Stimulated activated CD8-positive, alpha-beta memory T cell treated with anti-CD3 and anti-CD28 coated beads, Interleukin-15, amount 100 ng/mL, for 48 hours (primary cell): ENCODE data around the gene NEURL1B.
"Not testable (repeated sequence)": the region's sequence is repeated elsewhere in the genome, so short reads cannot be mapped to it uniquely, and the experiment has no call there.

Experiments used
- DNase-seq, 2 donors: peaks; one replicate each; pipeline ENCODE4 v3.0.0-alpha.2; 2020; ENCODE audit warnings: low read depth in 2 of 2

NEURL1B gene

DNA sequence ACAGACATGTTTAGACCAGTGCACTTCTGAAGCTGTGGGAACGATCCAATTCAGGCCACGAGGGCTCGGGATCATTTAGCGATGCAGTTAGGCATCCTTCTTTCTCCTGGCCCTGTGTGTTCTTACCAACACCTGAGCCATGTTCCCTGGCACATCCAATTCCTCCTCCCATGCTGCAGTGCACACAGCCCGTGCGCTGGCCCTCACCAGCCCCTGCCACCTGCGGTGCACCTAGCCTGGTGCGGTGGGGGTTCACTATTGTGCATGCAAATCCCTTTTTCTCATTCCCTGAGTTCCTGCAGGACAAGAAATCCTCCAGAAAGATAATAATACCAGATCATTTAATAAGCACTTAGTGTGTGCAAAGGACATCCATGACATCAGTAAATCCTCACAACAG is 53.5 kb downstream of the NEURL1B start:
- no peak for DNase-seq

DNA sequence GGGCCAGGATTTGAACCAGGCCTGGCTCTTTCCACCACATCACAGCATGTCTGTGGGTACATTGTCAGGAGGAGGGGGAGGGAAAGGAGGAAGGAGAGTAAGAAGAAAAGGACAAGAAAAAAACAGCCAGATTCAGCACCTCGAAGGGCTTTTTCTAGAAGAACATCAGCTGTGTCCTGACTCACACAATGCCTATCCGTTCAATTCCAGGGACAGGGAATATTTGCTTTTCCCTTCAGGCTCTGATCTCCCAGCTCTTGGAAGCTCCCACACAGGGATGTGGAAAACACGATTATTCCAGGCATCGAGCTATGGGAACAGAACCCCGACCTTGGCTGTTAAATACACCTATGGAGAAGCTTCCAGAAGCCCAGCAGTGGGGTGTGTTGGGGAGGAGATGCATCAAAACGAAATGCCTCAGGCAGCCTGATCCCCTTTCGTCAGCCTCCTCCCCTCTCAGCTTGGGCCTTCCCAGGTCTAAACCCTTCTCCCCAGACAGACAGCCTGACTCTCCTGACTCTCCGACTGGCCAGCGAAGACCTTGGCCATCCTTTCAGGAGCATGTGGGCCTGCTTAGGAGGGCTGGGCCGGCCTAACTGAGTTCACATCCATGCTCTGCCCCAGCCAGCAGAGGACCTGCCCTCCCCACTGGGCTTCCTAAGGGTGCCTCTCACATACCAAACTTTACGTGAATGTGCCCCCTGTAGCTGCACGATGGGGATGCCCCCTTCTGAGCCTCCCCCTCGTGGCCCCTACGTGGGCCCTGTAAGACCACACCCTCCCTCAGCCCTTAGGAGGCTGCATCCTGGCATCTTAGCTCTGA is 54.4 kb downstream of the NEURL1B start:
- no peak for DNase-seq

DNA sequence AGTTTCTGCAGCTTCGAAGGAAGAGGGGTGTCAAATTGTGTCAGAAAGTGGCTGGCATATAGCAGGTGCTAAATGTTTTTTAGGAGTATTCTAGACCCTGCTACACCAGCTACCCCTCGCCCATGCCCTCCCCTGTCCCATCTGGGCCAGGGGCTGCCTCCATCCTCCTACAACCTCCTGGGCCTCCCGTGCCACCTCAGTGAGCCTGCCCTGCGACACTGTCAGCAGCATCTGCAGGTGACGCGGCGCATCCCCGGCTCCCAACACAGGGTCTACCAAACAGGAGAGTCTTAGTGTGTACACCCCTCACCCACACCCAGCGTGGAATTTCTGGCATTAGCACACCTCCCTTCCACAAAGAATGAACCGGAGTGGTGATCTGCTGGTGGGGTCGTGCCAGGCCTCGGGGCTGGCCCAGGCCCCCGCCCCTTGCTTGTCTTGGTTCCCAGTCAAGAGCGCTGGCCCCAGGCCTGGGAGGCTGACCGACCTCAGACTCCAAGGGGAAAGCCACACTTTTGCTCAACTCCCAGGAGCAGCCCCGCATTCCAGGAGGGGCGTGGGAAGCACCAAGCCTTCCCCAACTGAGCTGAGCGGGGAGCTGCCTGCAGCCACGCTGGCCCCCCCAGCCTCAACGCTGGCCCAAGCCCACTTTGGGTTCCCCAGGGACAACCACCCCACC is 55.2 kb downstream of the NEURL1B start:
- no peak for DNase-seq

DNA sequence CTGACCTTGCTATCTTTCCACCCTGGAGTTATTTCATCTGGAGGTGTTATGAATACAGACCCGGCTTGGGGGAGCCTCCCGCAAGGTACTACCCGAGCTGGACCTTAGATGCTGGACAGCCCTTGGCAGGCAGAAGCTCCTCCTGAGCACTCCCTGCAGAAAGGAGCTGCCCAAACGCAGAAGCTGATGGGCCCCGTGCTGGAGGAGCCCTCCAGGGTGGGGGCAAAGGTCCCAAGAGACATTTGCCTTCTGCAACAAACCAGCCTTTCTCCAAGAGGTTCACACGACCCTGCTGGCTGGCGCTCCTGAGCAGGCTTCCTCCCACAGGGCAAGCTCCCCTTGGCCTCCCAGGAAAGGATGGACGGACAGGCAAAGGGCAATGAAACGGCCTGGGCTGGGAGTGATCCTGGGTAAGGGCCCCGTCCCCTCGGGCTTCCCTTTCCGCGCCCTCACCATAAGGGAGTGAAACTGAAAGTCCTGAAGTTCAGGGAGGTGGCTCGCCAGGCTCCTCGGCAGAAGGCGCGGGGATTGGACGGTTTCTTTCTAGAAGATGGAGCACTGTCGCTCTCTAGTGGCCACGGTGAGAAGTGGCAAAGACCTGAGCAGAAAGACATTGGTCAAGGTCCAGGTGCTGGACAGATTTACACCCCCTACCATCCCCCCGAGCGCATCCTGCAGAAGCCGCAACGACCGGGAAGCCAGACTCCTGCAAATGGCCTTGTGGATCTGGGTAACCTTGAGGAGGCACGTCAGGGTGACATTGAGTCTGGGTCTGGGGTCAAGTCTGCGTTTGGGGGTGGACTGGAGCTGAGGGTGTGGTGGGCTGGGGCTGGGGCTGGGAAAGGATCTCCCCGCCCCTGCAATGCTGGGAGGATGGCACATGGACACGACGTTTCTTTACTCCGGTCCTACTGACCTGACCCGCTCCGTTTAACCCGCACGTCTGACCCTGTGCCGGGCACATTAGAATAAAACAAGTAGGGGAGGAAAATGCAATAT is 56.4 kb downstream of the NEURL1B start:
- peak; percentile 55 to 61 for DNase-seq

DNA sequence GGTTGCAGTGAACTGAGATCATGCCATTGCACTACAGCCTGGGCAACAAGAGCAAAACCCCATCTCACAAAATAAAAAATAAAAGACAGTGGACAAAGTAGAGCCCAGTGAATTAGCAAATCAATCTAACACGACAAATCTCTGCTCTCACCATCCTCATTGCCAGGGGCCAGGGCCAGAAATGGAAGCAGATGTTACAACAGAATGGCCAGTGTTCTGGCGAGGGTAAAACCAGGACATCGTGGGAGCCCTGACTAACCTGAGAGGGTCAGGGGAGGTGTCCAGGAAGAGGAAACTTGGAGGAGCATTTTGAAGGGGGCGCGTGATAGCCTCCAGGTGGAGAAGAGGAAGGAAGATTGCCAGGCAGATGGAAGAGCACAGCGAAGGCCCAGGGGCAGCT is 58.4 kb downstream of the NEURL1B start:
- no peak for DNase-seq

DNA sequence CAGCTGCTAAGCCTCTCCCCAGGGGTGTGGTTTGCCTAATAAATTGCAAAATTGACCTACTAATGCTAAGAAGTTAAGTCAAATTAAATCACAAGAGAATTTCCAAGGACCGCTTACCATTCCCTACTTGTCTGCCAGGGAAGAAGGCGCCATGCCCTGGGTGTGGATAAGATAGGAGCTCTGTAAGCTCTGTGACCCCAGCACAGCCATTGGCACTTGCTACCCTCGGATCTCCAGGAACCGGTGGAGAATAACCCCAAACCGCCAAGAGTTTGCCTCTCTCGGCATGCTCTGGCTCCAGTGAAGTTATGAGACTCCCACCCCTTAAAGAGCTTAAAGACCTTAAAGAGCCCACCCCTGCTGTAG is 58.9 kb downstream of the NEURL1B start:
- no peak for DNase-seq

DNA sequence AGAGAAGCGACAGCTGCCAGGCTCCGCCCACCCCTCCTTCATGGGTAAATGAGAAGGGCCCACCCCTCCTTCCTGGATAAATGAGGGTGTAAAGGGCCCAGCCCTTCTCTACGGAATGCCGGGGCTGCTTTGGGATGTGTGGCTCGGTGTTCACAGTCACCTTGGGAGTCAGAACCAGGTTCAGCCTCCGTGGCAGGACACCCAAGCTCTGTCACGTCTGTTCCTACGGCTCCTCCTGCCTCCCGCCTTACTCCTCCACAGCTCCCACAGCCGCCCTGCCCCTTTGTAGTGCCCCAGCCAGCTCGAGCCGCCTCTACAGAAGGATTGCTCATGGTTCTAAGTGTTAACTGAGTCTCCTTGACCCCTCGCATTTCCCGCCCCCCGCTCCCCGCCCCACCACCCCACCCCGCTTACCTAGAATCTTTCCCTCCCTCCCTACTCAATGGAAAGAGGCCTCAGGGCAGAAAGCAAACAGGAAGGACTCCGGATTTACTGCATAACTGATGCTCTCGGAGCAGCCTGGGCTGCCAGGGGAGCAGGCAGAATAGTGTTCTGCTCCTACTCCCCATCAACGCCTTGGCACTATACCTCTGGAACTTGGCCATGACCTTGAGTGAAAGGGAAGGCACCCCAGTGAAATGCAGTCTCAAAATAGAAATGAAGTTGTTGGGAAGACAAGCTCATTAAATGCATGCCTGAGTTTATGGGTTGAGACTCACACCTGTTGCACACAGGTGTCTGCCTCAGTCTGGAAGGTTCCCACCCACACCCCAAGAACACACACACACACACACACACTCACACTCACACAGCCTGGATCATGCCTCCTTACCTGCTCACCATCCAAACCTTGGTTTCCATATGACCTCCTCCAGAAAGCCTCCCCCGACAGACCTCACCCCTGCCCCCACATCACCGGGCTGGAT is 59.6 kb downstream of the NEURL1B start:
- DNase-seq, result no peak

DNA sequence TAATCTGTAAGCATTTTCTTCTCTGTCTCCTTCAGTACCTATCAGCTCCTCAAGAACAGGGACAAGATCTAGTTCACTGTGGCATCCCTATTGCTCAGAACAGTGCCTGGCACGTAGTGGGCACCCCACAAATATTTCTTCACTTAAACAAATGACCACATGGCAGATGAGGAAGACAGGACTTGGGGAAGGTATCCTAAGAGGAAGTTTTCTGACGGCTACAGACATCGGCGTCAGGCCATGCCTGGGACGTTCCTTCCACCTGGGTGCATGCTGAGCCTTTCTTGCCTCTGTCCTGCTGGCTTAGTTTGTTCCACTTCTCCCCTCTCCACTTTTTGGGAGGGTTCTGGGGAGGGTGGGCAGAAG is 60.2 kb downstream of the NEURL1B start:
- no peak for DNase-seq

DNA sequence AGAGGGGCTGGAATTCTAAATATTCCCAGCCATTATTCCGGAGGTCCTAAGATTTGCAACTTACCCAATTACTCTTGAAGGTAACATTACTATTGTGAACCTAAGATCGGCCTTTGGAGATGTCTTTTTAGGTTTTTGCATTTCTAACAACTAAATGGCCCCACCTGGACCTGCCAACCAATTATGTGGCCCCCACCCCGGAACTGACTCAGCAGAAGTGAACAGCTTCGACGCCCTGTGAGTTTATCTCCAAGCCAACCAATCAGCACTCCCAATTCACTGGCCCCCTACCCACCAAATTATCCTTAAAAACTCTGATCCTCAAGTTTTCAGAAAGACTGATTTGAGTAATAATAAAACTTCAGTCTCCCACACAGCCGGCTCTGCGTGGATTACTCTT is 62.9 kb downstream of the NEURL1B start:
- DNase-seq, result no peak

DNA sequence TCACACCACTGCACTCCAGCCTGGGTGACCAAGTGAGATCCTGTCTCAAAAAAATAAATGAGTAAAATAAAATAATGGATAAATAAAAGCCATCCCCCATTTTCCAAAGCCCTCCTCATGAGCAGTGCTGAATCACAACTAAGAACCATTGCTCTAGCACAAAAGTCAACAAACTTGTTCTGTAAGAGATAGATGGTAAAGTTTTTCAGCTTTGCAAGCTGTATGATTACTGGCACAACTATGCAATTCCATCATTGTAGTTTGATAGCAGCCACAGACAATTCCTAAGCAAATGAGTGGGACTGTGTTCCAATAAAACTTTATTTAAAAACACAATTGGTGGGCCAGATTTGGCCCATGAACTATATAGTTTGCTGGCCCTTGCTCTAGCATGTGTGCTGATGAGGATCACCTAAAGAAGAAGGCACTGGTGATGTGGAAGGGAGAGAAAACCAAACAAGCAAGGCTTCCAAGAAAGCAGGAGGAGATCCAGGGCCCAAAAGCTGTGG is 64.6 kb downstream of the NEURL1B start:
- DNase-seq, result no peak

DNA sequence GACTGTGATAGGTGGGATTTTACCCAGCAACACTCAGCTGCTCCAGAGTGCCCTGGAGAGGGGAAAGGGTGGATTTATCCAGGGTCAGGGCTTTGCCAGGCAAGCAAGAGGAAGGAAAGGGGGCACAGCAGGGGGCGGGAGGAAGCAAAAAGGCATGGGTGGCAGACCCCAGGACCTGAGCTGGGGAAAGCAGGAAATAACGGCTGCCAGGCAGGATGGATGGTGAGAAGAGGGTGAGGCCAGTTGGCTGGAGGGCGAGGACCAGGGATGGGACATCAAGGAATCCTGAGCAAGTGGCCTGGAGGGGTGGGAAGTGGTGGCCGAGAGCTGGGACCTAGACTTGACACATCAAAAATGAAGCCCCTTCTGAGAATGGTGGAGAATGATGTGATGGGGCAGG is 65.7 kb downstream of the NEURL1B start:
- DNase-seq, result no peak

DNA sequence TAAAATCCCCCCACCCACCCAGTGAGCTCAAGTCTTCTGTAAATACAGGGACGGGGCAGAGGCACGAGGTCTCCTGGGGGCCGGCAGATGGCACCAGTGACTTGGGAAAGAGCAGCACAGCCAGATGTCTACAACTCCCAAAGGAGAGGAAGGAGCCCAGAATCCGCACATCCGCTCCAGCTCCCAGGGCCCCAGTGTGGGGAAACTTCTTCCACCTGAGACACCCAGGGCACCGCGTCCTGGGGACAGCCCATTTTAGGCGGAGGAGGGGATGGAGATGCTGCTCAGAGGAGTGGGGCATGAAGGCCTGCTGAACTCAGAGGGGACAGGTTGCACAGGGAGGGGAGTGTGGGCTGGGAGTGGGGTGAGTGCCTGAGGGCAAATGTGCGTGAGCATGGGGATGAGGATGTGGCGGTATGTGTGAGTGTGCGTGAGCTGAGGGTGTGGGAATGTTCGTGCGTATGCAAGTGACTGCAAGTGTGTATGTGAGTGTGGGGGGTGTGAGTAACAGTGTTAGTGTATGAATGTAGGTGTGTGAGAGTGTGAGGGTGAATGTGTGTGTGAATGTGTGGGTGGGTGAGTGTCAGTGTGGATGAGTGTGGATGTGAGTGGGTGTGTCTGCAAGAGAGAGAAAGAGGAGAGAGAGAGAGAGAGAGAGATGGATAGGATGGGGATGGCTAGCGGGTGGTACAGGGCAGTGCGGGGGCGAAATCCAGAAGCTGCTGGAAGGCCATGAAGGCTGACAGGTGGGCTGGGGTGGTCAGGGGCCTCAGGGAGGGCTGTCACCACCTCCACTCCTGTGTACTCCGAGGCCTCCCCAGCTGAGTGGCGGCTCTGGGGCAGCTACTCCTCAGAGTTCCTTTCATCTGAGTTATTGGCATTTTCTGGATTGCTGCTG is 66.5 kb downstream of the NEURL1B start:
- no peak for DNase-seq

DNA sequence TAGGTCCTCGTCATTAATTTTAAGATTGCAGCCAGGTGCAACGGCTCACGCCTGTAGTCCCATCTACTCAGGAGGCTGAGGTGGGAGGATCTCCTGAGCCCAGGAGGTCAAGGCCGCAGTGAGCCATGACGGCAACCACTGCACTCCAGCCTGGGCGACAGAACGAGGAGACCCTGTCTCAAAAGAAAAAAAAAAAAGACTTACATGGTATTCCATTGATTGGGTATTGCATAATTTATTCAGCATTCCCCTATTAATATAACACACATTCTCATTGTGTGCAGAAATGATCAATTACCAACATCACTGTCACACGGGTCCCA is 67.1 kb downstream of the NEURL1B start:
- no peak for DNase-seq

DNA sequence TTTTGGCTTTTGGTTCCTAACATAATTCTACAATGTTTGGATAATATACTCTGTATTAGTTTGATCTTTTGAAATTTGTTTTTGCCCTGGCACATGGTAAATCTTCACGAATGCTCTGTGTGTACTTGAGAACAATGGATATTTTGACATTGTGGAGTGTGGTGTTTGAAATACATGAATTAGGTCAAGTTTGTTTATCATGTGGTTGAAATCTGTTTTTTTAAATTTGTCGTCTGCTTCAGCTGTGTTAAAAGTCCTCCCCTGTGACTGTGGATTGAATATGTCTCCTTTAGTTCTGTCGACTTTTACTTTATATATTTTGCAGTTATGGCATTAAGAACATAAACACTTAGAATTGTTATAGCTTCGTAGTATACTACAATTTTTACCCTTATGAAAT is 69.6 kb downstream of the NEURL1B start:
- DNase-seq, result no peak

DNA sequence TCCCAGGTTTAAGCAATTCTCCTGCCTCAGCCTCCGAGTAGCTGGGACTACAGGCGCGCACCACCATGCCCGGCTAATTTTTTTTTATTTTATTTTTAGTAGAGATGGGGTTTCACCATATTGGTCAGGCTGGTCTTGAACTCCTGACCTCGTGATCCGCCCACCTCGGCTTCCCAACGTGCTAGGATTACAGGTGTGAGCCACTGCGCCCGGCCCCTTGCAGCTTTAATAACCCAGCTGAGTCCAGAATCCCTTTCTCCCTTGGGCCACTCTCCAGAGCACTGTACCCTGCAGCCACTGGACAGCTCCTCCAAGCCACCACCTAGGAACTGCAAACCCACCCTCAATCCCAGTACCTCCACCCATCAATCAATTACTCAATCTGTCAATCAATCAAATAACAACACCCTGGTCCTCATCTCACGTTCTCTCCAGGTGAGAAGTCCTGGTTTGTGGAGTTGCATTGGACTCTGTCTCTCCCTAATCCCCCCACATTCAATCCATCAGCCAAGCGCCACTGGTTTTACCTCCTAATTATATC is 70.3 kb downstream of the NEURL1B start:
- DNase-seq, result not testable (repeated sequence)

DNA sequence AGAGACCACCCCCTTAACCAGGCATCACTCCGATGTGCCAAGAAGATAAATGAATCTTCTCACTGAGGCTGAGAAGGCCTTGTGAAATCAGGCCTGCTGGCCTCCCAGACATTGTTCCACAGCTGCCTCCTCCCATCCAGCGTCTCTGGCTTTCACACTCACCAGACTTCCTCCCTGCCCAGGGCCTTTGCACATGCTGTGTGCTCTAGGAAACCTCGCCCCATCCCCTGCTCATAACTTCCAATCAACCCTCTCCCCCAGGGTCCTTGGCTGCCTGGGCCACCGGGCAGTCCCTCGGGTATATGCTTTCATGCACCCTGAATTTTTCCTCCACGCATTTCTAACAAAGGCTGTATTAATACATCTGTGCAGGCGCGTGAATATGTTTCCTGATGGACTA is 71.5 kb downstream of the NEURL1B start:
- no peak for DNase-seq

DNA sequence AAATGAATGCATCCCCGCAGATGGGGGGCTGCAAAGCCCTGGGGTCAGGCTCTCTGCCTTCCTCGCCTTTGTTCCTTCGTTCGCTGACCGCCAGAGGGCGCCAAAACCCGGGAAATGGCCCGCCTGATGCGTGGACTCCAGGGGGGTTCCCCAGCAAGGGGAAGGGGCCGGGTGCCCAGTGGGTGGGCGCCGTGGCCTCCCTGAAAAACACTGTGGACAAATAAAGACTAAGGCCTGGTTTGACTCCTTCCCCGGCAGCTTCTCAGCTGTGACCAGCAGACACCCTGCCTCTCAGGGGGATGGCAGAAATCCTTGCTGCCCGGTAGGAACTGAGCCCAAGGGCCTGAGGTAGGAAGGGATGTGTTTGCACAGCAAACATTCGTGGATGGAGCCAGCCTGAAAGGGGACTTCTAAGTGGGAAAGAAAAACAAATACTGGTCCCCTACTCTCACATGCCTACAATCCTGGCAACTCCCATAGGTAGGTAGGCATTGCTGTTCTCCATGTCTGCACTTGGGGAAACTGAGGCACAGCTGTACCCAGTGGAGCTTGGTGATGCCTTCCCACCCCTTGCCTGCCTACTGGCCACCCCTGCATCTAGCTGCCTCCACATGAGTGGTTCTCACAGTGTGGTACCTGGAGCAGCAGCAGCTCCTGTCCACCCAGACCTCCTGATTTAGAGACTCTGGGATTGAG is 72.2 kb downstream of the NEURL1B start:
- peak; percentile 33 to 39 for DNase-seq

DNA sequence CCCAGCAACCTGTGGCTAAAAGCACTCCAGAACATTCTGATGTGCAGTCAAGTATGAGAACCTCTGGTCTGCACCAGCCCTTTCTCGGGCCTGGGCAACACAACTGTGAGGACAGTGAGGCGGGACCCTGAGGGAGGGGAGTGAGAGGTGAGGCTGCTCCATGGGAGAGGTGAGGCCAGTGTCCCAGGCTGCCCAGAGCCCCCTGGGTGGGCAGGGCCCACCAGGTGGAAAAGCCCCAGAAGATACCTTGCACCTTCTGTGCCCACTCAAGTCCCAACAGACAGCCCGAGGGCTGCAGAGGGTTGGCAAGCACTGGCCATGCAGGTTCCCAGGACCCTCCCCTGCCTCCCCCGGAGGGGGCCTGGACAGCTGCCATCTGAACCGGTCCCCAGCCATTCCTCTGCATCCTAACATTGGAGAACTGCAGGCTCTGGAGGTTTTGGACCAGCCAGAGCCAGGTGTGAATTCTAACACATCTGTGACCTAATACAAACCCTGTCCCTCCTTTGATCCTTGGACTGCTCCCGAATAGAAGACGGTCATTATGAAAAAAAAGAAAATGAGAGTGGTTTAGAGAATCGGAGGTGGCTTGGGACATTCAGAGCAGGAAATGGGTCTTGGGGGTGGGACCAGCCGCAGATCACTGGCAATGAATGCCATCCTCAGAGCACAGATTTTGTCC is 72.9 kb downstream of the NEURL1B start:
- DNase-seq, result no peak
